GM18909 (cell line): ENCODE measurements around the gene DAPK3.
"Not testable (repeated sequence)": the region's sequence is repeated elsewhere in the genome, so short reads cannot be mapped to it uniquely, and the experiment has no call there.

ENCODE experiments used
- ATAC-seq: cut with Tn5 transposase; IDR thresholded peaks from one replicate; pipeline ENCODE4 v1.9.1; 2021; ENCODE audit warnings: mild to moderate bottlenecking; ENCODE audit not compliant: unreplicated experiment, poor library complexity

Gene DAPK3

DNA sequence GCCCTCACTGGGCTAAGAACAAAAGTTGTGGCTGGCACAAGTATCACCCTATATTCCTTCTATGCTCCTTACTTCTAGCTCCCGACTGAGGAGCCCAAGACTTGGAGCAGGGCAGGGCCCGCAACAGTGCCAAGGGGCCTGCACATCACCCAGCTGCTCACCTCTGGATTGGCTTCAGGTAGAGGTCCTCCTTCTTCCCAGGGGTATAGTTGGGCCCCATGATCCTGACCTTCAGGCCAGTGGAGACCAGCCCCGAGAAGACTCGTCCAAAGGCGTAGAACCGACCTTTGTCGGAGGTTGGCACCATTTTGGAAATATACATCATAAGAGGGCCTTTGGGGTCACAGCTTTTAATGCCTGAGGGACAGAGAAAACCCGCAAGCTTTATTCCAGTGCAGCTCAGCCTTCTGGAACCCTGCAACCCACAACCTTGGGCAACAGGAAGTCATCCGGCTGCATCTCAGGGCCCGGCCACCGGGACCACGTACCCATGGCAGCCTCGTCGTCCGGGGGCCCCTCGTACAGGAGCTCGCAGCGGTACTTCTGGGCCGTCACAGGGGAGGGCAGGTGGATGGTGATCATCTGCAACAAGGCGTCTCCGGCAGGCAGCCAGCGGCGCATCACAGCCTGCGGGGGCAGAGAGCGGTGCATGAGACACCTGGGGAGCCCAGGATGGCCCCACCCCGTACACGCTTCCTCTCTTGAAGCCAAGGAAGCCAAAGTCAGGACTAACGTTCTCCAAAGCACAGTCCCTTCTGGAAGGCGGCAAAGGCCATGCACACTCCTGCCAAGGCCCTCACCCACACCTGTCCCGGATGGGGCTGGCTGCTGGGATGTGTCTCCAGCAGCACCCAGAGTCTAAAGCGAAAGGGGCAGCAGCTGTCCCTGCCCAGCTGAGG lies 9.7 kb upstream of the DAPK3 start:
- ATAC-seq: no peak

DNA sequence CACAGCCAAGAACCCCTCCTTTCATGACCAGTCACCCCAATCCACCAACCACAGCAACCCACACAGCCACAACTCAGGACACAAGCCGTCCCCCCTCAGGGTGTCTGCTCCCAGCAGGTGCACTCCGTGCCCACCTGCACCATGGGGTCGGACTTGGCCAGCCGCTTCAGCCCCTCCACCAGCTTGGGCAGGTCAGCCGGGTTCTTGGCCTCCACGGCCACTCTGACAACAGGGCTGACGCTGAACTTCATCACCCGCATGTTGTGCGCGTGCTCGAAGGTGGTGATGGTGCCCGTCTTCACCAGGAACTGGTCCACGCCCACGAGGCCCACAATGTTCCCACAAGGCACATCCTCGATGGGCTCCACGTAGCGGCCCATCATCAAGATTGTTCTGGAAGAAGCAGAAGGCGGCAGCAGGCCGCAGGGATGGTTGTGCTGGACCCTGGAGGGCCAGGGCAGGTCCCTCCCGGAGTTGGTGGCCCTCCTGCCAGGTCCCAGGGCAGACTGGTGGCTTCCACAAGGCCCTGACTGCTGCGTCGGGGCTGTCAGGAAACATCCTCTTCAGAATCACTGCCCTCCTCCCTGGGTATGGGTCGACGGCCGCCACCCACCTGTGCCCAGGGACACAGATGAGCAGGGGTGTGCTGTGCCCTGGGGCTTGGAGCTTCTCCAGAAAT lies 8.9 kb upstream of the DAPK3 start:
- no peak for ATAC-seq

DNA sequence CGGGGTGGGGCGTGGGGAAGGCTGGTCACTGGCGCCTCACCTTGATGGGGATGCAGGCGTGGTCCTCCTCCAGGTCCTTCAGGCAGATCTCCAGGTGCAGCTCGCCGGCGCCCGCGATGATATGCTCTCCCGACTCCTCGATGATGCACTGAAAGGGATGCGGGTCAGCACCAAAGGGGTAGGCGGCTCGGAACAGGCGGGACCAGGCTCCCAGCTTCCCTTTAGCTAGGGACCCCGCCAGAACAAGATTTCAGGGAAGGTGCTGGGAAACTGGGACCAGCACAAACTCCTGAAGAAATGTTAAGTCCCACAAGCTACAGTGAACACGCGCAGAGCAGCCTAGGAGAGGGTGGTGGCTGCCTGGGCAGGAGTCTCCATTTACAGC lies 8.4 kb upstream of the DAPK3 start:
- ATAC-seq: no peak

DNA sequence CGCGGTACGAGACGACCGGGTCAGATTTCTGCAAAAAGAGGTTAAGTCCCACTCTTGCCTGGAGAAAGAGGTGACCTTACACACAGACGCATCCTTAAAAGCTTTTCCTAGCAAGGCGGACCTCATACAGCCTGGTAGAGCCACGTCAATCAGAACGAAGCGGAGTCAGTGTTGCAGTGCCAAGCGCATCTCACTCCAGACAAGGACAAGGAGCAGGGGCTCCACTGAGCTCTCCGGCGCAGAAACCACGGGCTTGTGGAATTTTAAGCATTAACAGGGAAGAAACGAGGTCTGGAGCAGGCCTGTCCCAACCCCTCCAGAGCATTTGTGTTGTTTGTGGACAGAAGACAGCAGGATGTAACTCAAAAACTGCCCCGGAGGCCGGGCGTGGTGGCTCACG lies 7.2 kb upstream of the DAPK3 start:
- ATAC-seq: no peak

DNA sequence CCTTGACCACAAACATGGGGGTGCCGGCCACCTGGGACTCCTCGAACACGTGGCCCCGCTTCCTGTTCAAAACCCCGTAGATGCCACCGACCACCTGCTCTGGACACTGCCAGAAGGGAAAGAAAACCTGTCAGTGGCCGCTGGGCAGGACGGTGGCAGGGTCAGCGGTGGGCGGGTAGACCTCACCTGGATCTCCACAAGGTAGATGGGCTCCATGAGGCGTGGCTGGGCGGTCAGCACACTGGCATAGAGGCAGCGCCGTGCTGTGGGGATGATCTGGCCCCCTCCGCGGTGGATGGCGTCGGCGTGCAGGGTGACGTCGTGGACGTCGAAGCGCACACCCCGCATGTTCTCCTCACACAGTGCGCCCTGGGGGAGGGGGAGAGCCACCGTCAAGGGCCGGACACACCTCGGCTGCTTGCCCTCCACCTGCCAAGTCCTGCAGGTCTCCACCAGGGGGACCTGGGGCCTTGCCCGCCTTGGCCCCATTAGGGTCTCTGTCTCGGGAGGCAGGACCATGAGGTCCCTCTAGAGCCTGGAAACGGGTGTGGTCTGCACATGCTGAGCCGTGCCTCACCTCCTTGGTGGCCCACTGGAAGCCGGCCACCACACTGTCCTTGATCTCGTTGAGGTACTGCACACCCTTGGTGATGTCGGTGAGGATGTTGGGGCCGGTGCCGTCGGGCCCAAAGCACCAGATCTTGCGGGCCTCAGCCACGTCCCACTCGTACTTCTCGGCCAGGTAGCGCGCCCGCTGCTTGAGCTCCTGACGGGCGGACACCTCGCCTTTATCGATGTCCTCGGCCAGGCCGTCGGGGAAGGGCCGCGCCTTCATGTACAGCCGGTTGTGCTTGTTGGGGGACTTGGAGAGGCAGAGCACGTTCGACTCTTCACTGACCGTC lies 6.6 kb upstream of the DAPK3 start:
- no peak for ATAC-seq

DNA sequence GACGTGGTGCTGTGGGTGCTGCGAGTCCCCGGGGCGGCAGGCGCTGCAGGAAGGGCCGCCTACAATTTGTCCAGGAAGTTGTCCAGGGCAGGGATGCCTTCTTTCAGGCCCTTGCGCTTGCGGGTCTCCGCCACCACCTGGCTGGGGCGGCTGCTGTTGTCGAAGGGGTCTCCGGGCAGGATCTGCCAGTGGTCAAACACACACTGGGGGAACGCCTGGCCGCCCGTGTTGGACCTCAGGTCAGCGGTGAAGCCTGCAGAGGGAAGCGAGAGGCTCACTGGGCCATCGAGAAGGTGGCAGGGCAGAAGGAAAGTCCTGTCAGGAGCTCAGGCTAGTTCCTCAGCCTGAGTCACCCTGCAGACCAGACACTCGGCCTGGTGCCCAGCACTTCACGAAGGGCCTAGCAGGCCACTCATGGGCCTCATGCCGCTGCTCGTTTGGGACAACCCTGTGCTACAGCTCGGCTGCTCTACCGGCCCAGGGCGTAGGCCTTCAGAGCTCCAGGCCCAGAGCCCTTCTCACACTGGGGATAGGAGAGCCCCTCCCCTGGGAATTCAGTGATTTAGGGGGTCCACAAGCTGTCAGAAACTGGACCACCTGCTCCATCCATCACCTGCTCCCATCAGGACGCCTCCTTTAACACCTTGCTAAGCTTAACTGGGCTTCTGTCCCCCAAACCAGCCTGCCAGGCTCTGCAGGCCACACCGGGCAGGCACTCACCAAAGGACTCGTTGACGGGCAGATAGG lies 5.8 kb upstream of the DAPK3 start:
- no peak for ATAC-seq

DNA sequence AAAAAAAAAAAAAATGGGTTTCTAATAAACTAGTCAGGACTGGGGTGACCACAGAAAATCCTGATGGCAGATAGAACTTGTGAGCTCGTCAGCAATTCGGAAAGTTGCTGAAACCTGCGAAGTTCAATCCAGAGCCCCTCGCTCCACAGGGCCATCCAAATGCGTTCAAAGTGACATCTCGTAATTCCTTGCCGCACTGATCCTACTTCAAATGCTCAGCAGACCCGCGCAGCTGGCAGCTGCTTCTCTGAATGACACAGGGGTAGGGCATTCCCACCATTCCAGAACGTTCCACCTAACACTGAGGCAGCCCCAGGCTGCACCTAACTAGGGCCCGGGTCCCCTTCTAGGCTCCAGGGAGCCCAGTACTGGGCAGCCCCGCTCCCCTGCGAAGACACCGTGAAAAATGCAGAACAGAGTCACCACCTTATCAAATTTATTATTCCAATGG lies 4.8 kb upstream of the DAPK3 start:
- no peak for ATAC-seq

DNA sequence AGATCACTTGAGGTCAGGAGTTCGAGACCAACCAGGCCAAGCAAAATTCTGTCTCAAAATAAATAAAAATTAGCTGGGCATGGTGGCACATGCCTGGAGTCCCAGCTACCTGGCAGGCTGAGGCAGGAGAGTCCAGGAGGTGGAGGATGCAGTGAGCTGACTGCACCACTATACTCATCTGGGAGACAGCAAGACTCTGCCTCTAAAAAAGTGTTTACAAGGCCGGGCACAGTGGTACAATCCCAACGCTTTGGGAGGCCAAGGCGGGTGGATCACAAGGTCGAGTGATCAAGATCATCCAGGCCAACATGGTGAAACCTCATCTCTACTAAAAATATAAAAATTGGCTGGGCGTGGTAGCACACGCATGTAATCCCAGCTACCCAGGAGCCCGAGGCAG lies 4.2 kb upstream of the DAPK3 start:
- ATAC-seq: no peak

DNA sequence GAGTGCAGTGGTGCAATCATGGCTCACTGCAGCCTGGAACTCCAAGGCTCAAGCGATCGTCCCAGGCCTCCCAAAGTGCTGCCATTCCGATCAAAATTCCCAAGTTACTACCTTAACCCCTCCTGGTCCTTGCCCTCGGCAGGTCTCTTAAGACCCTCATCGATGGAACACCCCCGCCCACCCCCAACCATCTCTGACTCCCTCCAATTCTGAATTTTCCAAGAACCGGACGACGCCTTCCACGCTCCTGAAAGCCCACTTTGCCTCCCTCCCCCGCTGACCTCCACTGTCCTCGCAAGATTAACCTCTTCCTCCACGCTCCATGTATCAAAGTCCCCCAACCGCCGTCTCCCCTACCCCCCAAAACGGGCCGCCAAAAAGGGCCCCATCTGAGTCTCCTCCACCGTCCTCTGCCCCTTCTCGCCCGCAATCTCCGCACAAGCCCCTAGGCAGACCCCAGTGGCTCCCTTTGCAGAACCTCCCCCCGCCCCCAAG lies 539 bp downstream of the DAPK3 start:
- peak; percentile 0 for ATAC-seq

DNA sequence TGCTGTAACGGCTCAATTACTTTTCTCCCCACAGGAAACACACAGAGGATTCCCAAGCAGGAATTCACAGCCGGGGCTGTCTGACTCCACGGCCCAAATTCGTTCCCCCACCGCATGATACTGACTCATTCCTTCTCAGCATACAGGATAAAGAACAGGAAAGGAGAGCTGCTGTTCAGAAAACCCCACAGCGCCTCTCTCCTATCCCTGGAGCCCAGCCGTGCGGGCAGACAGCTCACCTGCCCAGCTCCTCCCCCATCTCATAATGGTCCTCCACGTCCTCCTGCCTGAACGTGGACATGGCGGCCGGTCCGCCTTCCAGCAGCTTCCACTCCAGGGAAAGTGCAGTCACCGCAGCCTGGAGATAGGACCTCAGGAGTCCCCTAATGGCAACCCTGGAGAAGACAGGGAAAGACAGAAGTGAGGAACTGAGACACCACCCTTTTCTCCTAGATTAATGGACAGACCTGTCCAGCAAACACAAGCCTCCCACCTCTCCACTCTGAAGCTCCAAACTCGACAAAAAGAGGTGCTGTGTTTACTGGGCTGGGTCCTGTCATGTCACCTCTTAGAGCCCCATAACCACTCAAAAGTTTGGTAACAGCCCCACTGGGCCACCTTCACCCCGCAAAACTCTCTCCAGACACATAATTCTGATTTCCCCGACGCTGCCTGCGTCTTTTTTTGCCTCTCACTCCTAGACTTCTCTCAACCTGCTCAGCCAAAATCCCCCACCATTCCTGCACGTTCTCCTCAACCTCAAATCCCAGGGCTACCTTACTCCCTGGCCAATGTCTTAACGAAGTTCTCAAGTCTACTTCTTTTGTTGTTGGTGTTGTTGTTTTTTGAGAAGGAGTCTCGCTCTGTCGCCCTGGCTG lies 1.2 kb downstream of the DAPK3 start:
- ATAC-seq: no peak

DNA sequence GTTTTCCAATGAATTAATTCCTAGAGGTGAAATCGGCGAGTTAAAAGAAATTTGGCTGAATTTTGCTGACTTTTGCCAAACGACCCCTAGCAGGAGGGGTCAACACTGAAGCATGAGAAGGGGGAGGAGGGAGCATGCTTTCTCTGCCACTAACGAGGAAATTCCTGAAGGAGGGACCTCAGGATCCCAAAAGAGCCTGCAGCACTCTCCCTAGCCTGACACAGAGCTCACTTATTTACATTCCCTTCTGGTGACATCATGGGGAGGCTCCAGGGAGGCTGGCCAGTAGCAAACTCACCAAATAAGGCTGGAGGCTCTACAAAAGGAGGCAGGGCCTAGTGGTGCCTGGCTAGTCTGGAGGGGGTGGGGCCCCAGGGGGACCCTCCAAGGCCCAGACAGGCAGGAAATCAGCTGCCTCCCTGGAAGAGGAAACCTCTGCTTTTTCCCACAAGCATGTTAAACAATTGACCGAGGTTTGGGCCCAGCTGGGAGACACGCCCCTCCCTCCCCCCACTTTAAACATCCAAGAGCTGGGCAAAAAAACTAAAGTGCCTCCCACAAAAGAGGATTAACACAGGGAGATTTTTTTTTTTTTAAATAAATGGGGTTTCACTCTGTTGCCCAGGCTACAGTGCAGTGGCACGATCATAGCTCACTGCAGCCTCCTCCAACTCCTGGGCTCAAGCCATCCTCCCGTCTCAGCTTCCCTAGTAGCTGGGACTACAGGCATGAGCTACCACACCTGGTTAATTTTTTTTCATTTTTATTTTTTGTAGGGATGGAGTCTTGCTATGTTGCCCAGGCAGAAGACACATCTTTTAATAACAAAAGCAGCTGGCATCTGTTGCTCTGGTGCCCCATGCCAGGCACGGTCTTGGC lies 2.1 kb downstream of the DAPK3 start:
- ATAC-seq: no peak

DNA sequence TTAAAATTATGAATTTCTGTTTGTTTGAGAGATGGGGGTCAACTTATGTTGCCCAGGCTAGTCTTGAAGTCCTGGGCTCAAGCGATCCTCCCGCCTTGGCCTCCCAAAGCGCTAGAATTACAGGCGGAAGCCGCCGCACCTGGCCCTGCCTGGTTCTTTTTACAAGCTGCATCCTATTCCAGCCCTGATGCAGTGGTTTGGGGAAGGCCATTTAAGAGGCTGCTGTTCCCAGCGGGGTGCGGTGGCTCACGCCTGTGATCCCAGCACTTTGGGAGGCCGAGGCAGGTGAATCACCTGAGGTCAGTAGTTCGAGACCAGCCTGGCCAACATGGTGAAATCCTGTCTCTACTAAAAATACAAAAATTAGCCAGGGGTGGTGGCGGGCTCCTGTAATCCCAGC lies 2.9 kb downstream of the DAPK3 start:
- not testable (repeated sequence) for ATAC-seq

DNA sequence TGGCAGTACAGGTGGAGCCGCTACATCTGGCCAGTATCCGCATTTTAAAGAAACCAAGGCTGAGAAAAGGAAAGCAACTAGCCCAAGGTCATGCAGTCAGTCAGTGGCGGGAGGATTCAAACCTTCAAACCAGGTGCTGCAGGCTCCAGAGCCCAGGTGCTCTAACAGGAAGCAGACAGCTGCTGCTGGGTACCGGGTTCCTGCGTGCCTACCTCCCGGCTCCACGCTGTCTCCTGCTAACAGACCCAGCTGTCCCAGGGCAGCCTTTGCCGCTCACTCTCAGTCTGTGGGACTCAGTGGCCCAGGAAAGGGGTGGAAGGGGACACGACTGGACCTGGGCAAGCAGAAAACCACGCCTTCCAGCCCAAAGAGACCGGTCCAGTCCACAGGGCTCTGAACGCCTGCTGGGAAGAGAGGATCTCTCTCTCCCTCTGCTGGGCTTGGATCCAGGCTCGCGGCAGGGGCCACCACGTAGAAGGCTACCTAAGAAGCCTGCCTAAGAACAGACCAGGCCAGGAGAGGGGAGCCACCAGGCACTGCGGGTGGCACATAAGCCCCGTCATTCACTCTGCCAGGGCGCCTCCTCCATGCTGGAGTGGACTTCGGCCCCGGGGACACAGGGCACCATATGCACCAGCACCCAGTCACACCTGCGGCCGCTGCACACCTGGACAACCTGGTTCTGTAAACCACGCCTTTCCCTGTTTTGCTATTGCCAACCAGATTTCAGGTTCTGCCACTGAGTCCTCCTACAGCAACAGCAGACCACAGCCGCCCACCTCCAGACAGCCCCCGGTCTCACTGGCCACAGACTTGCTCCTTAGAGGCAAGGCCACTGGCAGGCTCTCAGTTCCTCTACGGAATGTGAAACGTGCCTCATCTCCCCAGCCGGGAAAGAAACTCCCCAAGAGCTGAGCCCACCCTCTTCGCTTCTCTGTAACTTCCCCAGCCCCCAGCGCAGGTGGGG lies 4.6 kb downstream of the DAPK3 start:
- no peak for ATAC-seq

DNA sequence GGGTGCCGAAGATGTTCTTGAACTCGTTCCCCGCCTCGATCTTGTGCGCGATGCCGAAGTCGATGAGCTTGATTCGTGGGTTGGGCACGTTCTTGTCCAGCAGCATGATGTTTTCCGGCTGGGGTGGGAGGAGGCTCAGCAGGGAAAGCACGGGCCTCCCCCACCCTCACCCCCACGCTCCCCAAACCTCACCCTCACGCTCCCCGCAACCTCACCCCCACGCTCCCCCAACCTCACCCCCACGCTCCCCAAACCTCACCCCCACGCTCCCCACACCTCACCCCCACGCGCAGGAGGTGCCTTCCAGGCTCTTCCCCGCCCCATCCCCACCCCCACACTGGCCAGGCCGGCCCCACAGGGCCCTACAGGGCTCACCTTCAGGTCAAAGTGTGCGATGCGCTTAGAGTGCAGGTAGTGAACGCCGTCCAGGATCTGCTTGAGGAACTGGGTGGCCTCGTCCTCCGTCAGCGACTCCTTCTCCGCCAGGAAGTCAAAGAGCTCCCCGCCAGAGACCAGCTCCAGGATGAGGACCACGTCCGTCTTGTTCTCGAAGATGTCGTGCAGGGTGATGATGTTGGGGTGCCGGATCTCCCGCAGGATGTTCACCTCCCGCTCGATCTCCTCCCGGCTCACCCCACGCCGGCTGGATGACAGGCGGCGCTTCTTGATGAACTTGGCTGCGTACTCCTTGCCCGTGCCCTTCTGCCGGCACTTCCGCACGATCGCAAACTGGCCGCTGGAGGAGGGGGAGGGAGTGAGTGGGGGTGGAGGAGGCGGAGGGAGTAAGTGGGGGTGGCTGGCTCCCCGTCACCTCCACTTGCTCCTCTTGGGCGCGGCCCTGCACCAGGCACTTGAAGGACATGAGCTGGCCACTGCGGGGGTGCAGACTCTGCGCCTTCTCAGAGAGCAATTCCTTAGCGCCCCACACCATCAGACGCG lies 6.4 kb downstream of the DAPK3 start:
- no peak for ATAC-seq

DNA sequence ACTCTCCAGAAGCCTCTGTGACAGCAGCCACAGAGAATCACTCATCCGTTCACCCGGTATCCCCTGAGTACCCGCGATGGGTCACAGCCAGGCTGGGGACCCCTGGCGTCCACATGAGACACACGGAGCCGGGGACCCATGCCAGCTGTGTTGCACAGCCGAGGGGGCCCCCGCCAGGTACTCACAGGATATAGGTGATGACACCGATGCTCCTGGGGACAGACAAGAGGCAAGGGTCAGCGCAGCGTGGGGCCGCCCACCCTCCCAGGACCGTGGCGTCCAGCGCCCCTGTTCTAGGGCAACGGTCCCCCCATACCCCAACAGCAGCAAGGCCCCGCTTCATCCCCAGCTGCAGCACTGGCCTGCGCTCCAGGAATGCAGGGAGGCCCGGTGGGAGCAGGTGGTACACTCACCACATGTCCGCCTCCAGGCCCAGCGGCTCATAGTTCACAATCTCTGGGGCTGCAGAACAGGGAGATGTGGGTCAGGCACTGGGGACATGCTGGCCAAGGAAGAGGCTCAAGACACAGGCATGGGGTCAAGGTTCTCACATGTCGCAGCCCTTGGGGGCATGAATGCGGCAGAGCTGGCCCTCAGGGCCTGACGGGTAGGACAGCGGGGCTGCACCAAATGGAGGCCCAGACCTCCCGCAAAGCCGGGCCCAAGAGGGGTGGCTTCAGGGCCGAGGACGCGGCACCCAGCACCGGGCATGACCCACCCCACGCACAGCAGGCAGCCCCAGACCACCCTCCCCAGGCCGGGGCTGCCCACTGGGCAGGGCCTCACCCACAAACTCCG lies 7.2 kb downstream of the DAPK3 start:
- no peak for ATAC-seq
